ENCODE results near the gene ZHX3. TPM values are rescaled to one million over a fixed set of nuclear protein-coding genes. Genes with fewer than 3 reads are reported as not detected.

The ZHX3 gene
- total RNA-seq, 4 donors from 2014 or later, result 47.1 to 58.6 (median 50.7) TPM

DNA sequence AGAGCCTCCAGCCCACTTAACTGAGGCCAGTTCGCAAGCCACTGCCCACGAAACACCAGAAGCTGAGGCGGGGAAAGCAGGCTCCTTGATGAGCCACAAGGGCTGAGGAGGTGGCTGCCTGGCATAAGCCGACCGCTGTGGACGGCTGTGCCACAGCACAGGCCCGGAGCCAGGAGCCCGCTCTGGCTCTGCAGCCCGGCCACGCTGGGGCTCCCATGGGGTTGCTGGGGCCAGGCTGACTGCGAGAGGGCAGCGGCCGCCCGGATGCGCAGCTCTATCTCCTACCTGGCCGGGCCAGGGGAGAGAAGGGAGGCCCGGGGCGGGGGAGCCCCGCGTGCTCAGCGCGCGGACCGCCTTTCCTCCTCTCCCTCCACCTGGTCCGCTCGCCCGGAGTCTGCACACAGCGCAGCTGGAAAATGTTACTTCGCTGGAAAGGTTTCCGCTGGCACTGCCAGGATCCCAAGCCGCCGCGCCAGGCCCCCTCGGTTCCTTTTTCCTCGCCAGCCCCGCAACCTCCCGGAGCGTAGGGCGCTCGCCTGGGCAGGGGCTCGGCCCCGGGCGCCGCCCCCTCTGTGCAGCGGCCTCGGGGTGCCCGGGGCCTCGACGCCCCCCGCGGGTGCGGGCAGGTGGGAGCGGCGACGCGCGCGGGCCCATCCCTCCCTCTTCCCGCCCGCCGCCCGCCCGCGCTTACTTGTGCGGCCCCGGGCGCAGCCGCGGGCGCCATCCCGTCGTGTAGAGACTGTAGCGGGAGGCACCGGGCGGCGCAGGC is 48.4 kb upstream of the ZHX3 start:
- WGBS, 2 donors, result 6 to 8% methylated on average over 32 to 38 of the region's 76 CpGs
- TF ChIP-seq POLR2A (IDR thresholded peaks at IDR 0.05) (no peak), EP300 (IDR thresholded peaks at IDR 0.05) (no peak), CTCF (IDR thresholded peaks at IDR 0.05) (no peak)
- H3K27ac ChIP-seq, result peak overlapping the region in 1 of 4 donors; percentile 8
- peaks cover 0 to 16% (median 0%) of the 10 kb centered on the region in 4 donors for H3K4me1 ChIP-seq
- no peak for DNase-seq (ENCODE audit: low spot score in 2 of 2)
- peaks cover 0 to 32% of the 10 kb centered on the region in 2 donors for H3K27me3 ChIP-seq
- peaks cover 0 to 2% (median 0%) of the 10 kb centered on the region in 4 donors for H3K9me3 ChIP-seq
- H3K4me3 ChIP-seq, result peak overlapping the region; percentile 12 to 55 (median 32)
- peaks cover 0 to 10% (median 0%) of the 10 kb centered on the region in 3 donors for H3K36me3 ChIP-seq

GRCh38 chr20:41364967-41365765 is 47.6 kb upstream of the ZHX3 start:
- peaks cover 0 to 32% of the 10 kb centered on the region in 2 donors for H3K27me3 ChIP-seq
- H3K27ac ChIP-seq, result peak overlapping the region in 1 of 4 donors; percentile 8

DNA sequence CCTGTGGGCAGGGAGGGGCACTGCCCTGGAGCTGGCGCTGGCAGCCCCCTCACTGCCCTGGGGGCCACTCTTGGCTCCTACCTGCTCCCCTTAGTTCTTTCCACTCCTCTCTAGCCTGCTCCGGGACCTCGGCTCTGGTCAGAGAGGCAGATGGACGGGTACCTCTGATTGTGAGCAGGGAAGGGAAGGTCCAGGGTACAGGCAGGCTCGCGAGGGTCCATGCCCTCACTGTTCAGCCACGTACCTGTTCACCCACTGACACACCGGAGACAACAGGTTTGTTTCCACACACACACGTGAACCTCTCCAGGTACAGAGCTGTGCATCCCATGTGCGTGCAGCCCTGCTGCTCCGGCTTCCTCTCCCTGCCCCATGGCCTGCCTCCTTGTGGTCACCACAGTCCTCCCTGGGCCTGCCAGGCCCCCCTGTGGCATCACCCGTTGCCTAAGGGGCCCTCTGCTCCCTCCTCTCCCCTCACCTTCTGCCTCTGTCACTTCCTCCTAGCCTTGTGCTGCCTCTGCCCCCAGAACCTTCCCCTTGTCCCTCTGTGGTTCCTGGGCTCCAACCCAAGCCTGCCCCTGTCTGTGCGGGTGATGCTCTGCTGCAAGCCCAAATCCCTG is 46.8 kb upstream of the ZHX3 start:
- peaks cover 0 to 32% of the 10 kb centered on the region in 2 donors for H3K27me3 ChIP-seq

More at GRCh38 chr20:41364967-41365765, 47.6 kb upstream of the ZHX3 start:
- no peak for TF ChIP-seq EP300 (IDR thresholded peaks at IDR 0.05)
- TF ChIP-seq CTCF (IDR thresholded peaks at IDR 0.05), result no peak
- TF ChIP-seq POLR2A (IDR thresholded peaks at IDR 0.05), result no peak
- H3K4me3 ChIP-seq, result peak overlapping the region in 3 of 4 donors; percentile 25 to 55 (median 38)
- peaks cover 0 to 16% (median 0%) of the 10 kb centered on the region in 4 donors for H3K4me1 ChIP-seq
- no peaks in the 10 kb centered on the region for H3K9me3 ChIP-seq
- no peak for DNase-seq (ENCODE audit: low spot score in 2 of 2)
- peaks cover 0 to 18% (median 0%) of the 10 kb centered on the region in 3 donors for H3K36me3 ChIP-seq
- 80 to 82% methylated on average over 19 of the region's 19 CpGs for WGBS, 2 donors

GRCh38 chr20:41363601-41364000 is 46.1 kb upstream of the ZHX3 start:
- peaks cover 0 to 16% (median 0%) of the 10 kb centered on the region in 4 donors for H3K4me1 ChIP-seq
- H3K27me3 ChIP-seq, result peaks cover 0 to 32% of the 10 kb centered on the region in 2 donors
- peaks cover 0 to 32% (median 0%) of the 10 kb centered on the region in 3 donors for H3K36me3 ChIP-seq
- TF ChIP-seq CTCF (IDR thresholded peaks at IDR 0.05), result no peak
- TF ChIP-seq EP300 (IDR thresholded peaks at IDR 0.05), result no peak
- TF ChIP-seq POLR2A (IDR thresholded peaks at IDR 0.05), result no peak
- DNase-seq (ENCODE audit: low spot score in 2 of 2), result no peak
- no peak overlapping the region for H3K4me3 ChIP-seq
- H3K27ac ChIP-seq, result no peak overlapping the region
- no peaks in the 10 kb centered on the region for H3K9me3 ChIP-seq
- WGBS, 2 donors, result 100% methylated on average over 1 to 6 of the region's 7 CpGs

More for the DNA sequence above, 46.8 kb upstream of the ZHX3 start:
- TF ChIP-seq EP300 (IDR thresholded peaks at IDR 0.05), result no peak
- no peak for DNase-seq (ENCODE audit: low spot score in 2 of 2)
- WGBS, 2 donors, result 83 to 93% methylated on average over 10 to 13 of the region's 13 CpGs
- Histone ChIP-seq H3K27ac (no peak overlapping the region), H3K36me3 (peaks cover 0 to 26% (median 0%) of the 10 kb centered on the region in 3 donors), H3K4me1 (peaks cover 0 to 16% (median 0%) of the 10 kb centered on the region in 4 donors), H3K9me3 (no peaks in the 10 kb centered on the region), H3K4me3 (no peak overlapping the region)

GRCh38 chr20:41362748-41363140 is 45.2 kb upstream of the ZHX3 start:
- Histone ChIP-seq H3K9me3 (no peaks in the 10 kb centered on the region), H3K27me3 (peaks cover 0 to 28% of the 10 kb centered on the region in 2 donors), H3K36me3 (peaks cover 0 to 40% (median 0%) of the 10 kb centered on the region in 3 donors), H3K27ac (no peak overlapping the region), H3K4me3 (no peak overlapping the region), H3K4me1 (peaks cover 0 to 18% (median 0%) of the 10 kb centered on the region in 4 donors)
- WGBS, 2 donors, result 86 to 89% methylated on average over 3 to 5 of the region's 5 CpGs
- no peak for TF ChIP-seq CTCF (IDR thresholded peaks at IDR 0.05)
- no peak for TF ChIP-seq POLR2A (IDR thresholded peaks at IDR 0.05)
- TF ChIP-seq EP300 (IDR thresholded peaks at IDR 0.05), result no peak
- DNase-seq (ENCODE audit: low spot score in 2 of 2), result no peak
